Fibroblast of villous mesenchyme (primary cell): ENCODE measurements around the gene CXCL9. TPM values are rescaled to one million over a fixed set of nuclear protein-coding genes. Genes with fewer than 3 reads are reported as not detected.
"Not testable (repeated sequence)": the region's sequence is repeated elsewhere in the genome, so short reads cannot be mapped to it uniquely, and the experiment has no call there.

Source experiments
- DNase-seq: peaks from one replicate; pipeline ENCODE4 v3.0.0-alpha.2; 2010; ENCODE audit warnings: low read depth
- H3K4me3 ChIP-seq: 2 replicates; pipeline ENCODE4 v1.5.1; 2011; ENCODE audit warnings: low read depth, mild to moderate bottlenecking, low read length
- total RNA-seq: library from RNA; depleted of rRNA; stranded (reverse); fragments of >200 nt; gene quantifications from 2 replicates; pipeline ENCODE4 v1.2.3, GENCODE V29; 2012
- TF ChIP-seq, protein P1 (sequence below): IDR thresholded peaks from 2 replicates; pipeline ENCODE4 v1.5.1; 2012; ENCODE audit warnings: low read depth, mild to moderate bottlenecking, low read length; ENCODE audit not compliant: insufficient read depth

The CXCL9 gene
- not detected in 2 replicates for total RNA-seq

DNA sequence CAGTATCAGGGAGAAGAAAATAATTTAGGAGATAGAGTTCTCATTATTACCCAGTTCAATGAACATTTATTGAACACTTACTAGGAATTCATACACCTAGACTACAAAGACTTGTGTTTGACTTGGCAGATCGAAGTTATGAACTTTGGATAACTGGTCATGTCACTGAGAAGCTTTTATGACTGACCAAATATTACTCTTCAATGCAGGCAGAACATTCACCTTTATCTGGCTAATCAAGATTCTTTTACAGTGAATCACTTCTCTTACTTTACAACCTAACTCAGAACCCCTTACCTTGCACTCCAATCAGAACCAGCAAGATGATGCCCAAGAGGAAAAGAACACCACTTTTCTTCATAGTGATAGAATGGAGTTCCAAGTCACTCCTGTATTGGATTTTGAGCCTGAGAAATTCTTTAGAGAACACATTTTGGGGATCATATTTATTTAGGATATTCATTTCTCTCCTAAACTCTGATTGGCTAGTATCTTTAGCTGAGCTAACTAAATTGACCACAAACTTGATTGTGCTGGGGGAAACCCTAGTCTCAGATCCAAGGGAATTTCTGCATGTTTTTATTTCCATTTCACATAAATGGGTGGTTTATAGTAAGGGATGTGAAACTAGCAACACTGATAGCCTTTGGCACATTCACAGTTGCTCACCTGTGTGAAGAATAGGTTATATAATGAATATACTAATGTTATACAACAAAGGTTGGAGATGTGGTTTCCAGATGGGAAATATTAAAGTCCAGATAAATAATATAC is at the start of gene CXCL9:
Gene CXCL9, minus strand, starts transcription at position 421 of the 774 bp plus-strand sequence. Its CDS starts 60 bp downstream, at position 361.
- TF ChIP-seq, protein P1, sequence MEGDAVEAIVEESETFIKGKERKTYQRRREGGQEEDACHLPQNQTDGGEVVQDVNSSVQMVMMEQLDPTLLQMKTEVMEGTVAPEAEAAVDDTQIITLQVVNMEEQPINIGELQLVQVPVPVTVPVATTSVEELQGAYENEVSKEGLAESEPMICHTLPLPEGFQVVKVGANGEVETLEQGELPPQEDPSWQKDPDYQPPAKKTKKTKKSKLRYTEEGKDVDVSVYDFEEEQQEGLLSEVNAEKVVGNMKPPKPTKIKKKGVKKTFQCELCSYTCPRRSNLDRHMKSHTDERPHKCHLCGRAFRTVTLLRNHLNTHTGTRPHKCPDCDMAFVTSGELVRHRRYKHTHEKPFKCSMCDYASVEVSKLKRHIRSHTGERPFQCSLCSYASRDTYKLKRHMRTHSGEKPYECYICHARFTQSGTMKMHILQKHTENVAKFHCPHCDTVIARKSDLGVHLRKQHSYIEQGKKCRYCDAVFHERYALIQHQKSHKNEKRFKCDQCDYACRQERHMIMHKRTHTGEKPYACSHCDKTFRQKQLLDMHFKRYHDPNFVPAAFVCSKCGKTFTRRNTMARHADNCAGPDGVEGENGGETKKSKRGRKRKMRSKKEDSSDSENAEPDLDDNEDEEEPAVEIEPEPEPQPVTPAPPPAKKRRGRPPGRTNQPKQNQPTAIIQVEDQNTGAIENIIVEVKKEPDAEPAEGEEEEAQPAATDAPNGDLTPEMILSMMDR: no peak

GRCh38 chr4:76055421-76055820 is 48.1 kb upstream of the CXCL9 start:
- no peak overlapping the region for H3K4me3 ChIP-seq
- TF ChIP-seq, protein P1: no peak
- DNase-seq: no peak

More for the DNA sequence above, at the start of gene CXCL9:
- DNase-seq: no peak
- no peak within 1 kb of the TSS for H3K4me3 ChIP-seq

- H3K4me3 ChIP-seq: no peak overlapping the region
- DNase-seq: no peak
- TF ChIP-seq, protein P1: no peak
Observed at GRCh38 chr4:76055016-76055415, 47.7 kb upstream of the CXCL9 start.

DNA sequence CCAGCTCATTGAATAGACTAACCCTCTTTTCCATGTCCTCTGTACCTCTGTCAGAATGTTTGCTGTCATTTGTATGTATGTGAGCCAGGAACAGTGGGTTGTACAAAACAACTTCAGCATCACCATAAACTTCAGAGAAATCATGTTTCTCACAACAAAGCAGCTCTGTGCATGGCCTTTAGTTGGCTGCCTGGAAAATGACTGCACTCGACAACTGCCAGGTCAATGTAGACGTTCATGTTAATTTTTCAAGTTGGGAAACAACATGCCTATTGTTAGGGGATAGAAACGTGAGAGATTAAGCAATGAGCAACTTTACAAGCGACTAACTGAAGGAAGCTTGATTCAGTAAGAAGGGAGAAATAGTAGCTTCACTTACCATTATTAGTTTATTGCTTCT is 46.4 kb upstream of the CXCL9 start:
- H3K4me3 ChIP-seq: no peak overlapping the region
- TF ChIP-seq, protein P1: no peak
- DNase-seq: no peak

DNA sequence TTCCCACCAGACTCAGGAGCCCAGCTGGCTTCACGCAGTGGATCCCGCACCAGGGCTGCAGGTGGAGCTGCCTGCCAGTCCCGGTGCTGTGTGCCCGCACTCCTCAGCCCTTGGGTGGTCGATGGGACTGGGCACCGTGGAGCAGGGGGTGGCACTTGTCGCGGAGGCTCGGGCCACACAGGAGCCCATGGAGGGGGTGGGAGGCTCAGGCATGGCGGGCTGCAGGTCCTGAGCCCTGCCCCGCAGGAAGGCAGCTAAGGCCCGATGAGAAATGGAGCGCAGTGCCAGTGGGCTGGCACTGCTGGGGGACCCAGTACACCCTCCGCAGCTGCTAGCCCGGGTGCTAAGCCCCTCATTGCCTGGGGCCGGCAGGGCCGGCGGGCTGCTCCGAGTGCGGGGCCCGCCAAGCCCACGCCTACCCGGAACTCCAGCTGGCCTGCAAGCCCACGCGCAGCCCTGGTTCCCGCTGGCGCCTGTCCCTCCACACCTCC is 43.3 kb upstream of the CXCL9 start:
- DNase-seq, H3K4me3 ChIP-seq: not testable (repeated sequence)

- not testable (repeated sequence) for DNase-seq, H3K4me3 ChIP-seq
Observed at GRCh38 chr4:76049860-76050416, 42.6 kb upstream of the CXCL9 start.

- DNase-seq, H3K4me3 ChIP-seq: not testable (repeated sequence)
Observed at GRCh38 chr4:76044686-76045085, 37.4 kb upstream of the CXCL9 start.

DNA sequence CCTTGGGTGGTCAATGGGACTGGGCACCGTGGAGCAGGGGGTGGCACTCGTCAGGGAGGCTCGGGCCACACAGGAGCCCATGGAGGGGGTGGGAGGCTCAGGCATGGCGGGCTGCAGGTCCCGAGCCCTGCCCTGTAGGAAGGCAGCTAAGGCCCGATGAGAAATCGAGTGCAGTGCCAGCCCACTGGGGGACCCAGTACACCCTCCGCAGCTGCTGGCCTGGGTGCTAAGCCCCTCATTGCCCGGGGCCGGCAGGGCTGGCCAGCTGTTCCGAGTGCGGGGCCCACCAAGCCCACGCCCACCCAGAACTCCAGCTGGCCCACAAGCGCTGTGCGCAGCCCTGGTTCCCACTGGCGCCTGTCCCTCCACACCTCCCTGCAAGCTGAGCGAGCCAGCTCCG is 36.0 kb upstream of the CXCL9 start:
- DNase-seq, H3K4me3 ChIP-seq: not testable (repeated sequence)

DNA sequence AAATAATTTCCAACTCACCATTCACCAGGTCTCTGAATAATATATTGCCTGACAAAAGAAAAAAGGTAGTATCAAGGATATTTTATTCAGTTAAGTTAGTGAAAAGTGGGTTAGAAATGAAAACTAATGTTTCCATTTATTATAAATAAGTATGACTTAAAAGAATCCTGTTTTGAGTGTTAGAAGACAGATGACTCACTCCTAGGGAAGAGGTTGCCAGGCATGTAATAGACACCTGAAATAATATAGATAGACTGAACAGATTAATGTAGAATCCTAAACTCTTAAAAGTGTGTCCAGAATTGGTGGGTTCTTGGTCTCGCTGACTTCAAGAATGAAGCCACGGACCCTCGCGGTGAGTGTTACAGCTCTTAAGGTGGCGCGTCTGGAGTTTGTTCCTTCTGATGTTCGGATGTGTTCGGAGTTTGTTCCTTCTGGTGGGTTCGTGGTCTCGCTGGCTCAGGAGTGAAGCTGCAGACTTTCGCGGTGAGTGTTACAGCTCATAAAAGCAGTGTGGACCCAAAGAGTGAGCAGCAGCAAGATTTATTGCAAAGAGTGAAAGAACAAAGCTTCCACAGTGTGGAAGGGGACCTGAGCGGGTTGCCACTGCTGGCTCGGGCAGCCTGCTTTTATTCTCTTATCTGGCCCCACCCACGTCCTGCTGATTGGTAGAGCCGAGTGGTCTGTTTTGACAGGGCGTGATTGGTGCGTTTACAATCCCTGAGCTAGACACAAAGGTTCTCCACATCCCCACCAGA is 35.1 kb upstream of the CXCL9 start:
- H3K4me3 ChIP-seq, DNase-seq: not testable (repeated sequence)
